Activated T-cell treated with anti-CD3 and anti-CD28 coated beads, Interleukin-2, amount 50 U/mL, for 24 hours (primary cell): Measurements from ENCODE around the gene OLFML2A.

Source experiments
- DNase-seq: peaks from one replicate; pipeline ENCODE4 v3.0.0-alpha.2; 2020
- H3K27ac Mint-ChIP-seq: 2 replicates; pipeline ENCODE4 v1.8.0; 2020; ENCODE audit warnings: mild to moderate bottlenecking, mixed read lengths
- H3K27me3 Mint-ChIP-seq: 2 replicates; pipeline ENCODE4 v1.8.0; 2020; ENCODE audit warnings: mixed read lengths
- H3K36me3 Mint-ChIP-seq: 2 replicates; pipeline ENCODE4 v1.8.0; 2020; ENCODE audit warnings: low read depth, mixed read lengths
- H3K4me1 Mint-ChIP-seq: 2 replicates; pipeline ENCODE4 v1.8.0; 2020; ENCODE audit warnings: low read depth, mixed read lengths
- H3K4me3 Mint-ChIP-seq: 2 replicates; pipeline ENCODE4 v1.8.0; 2020; ENCODE audit warnings: mild to moderate bottlenecking, moderate library complexity, mixed read lengths
- H3K9me3 Mint-ChIP-seq: 2 replicates; pipeline ENCODE4 v1.8.0; 2020; ENCODE audit warnings: mixed read lengths

OLFML2A gene

DNA sequence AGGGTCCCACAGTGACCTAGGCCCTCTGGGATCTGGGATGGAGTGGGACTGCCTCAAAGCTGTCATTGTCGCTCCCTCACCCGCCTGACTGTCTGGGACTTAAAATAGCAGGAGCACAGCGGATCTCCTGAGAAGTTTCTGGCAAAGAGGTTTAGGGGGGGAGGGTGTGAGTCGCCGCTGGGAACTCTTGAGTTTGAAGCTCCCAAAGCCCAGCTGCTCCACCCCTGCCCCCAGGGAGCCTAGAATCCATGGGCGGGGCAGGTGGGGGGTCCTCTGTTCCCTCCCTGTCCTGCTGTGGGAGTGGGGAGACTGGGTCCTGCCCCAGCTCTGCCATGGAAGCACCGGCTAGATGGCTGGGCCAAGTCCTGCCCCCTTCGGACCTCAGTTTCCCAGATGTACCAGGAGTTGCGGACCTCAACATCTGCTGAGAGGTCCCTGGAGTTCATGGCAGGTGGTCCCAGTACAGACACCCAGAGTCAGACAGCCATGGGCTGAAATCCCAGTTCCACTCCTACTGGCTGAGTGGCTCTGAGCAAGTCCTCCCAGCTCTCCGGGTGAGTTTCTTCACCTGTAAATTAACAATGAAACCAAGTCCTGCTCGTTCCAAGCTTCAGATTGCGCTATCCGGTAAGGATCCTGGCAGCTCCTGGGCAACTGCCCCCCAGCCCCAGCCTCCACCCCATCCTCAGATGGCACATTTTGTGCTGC is 75.3 kb downstream of the OLFML2A start:
- Mint-ChIP-seq H3K9me3 (no peaks in the 10 kb centered on the region), H3K36me3 (peaks cover 9% of the 10 kb centered on the region), H3K27ac (peak overlapping the region; percentile 77), H3K4me1 (peaks cover 20% of the 10 kb centered on the region), H3K4me3 (no peak overlapping the region), H3K27me3 (peaks cover 14% of the 10 kb centered on the region)
- peak; percentile 43 for DNase-seq

DNA sequence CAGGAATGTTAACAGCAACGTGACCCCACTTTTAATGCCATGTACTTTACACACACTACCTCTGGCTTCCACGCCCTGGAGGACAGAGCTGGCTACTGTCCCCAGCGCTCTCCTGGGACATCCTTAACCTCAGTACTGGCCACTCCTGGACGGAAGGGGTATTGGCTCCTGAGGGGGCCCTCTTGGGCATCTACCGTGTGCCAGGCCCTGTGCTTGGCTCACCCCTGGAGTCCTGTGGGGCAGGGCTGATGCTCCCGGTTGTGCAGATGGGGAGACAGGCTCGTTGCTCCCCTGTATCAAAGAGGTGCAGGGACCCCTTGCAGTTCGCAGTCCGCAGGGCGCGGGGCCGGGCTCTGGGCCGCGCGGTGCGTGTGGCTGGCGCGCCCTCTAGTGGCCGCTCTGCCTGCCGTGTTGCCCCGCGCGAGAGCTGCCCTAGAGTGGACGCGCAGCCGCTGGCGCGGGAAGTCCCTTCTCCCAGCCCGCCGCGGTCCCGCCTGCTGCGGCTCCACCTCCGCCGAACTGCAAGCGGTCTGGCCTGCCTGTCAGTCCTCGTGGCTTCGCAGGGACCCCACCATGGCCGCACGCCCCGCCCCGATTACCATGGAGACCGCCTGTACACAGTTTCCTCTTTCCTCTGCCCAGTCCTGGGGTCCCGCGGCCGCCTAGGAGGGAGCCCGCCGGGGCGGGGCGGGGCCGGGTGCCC is 76.0 kb downstream of the OLFML2A start, which contains the start of gene WDR38:
Gene WDR38 (plus strand): TSS at position 632 of the 703 bp plus-strand sequence. CDS start 72 bp downstream, outside the sequence.
- Mint-ChIP-seq H3K27ac (peak within 1 kb of the TSS; percentile 77), H3K4me1 (peaks cover 27% of the 10 kb centered on the region), H3K9me3 (no peaks in the 10 kb centered on the region), H3K36me3 (peaks cover 16% of the 10 kb centered on the region), H3K4me3 (peak within 1 kb of the TSS; percentile 68), H3K27me3 (peaks cover 10% of the 10 kb centered on the region)
- peak; percentile 88 for DNase-seq

DNA sequence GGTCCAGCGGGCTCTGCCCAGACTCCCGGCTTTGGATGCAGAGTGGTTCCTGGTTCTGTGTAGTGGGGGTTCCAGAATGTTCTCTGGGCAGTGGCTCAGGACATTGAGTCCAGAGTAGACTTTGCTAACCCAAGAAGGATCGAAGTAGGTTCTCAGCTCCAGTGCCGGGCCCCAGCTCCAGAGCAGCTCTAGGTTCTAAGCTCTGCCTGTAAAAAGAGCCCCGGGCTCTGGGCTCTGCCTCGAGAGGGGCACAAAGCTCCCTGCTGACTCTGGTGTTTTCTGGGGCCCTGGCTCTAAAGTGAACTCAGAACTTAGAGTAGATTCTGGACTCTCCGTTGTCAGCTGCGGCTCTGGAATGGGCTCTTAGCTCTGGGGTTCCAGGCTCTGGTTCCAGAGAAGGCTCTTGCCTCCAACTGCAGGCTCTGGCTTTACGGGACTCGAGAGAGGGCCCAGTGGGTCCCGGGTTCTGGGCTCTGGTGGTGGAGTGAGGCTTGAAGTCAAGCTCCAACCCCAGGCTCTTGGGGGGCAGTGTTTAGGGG is 76.7 kb downstream of the OLFML2A start:
- no peaks in the 10 kb centered on the region for H3K9me3 Mint-ChIP-seq
- peak overlapping the region; percentile 68 for H3K4me3 Mint-ChIP-seq
- H3K27me3 Mint-ChIP-seq: peaks cover 10% of the 10 kb centered on the region
- peaks cover 34% of the 10 kb centered on the region for H3K4me1 Mint-ChIP-seq
- peaks cover 23% of the 10 kb centered on the region for H3K36me3 Mint-ChIP-seq
- DNase-seq: no peak
- H3K27ac Mint-ChIP-seq: peak overlapping the region; percentile 77

DNA sequence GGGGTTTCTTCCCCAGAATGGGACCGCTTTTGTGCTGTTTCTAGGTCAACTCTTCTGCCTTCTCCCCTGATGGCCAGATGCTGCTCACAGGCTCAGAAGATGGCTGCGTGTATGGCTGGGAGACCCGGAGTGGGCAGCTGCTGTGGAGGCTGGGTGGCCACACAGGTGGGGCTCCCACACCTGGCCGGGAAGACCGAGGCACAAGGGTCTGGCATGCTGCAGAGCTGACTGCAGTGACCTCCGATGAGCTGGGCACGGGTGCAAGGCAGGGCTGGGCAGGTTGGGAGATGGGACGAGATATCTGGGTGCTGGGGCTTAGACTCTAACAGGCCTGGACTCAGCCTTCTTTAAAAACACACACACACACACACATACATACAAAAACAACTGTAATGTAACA is 77.2 kb downstream of the OLFML2A start:
- H3K27me3 Mint-ChIP-seq: peaks cover 10% of the 10 kb centered on the region
- no peak overlapping the region for H3K4me3 Mint-ChIP-seq
- DNase-seq: no peak
- peaks cover 28% of the 10 kb centered on the region for H3K36me3 Mint-ChIP-seq
- H3K4me1 Mint-ChIP-seq: peaks cover 39% of the 10 kb centered on the region
- H3K9me3 Mint-ChIP-seq: no peaks in the 10 kb centered on the region
- peak overlapping the region; percentile 77 for H3K27ac Mint-ChIP-seq

DNA sequence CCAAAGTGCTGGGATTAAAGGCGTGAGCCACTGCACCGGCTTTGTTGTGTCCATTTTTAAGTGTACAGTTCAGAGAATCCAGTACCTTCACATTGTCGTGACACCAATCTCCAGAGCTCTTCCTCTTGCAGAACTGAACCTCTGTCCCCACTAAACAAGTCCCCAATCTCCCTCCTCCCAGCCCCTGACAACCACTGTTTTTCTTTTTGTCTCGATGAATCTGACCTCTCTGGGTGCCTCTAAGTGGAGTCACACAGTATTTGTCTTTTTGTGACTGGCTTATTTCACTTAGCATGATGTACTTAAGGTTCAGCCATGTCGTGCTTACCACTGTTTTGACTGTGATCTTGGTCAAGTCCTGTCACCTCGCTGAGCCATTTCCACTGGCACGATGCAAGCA is 77.9 kb downstream of the OLFML2A start:
- DNase-seq: no peak
- H3K4me1 Mint-ChIP-seq: peaks cover 46% of the 10 kb centered on the region
- H3K4me3 Mint-ChIP-seq: no peak overlapping the region

DNA sequence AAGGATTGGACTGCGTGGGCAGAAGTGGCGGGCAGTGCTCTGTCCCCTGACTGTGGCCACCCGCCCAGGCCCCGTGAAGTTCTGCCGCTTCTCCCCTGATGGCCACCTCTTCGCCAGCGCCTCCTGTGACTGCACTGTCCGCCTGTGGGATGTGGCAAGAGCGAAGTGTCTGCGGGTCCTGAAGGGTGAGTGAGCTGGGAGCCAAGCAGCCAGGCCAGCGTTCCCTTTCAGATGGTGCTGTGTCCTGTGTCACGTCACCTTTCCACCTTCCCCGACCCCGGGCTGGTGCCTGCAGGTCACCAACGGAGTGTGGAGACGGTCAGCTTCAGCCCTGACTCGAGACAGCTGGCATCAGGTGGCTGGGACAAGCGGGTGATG is 78.6 kb downstream of the OLFML2A start:
- H3K36me3 Mint-ChIP-seq: peaks cover 42% of the 10 kb centered on the region
- no peak for DNase-seq
- H3K4me1 Mint-ChIP-seq: peaks cover 53% of the 10 kb centered on the region
- H3K27me3 Mint-ChIP-seq: peaks cover 10% of the 10 kb centered on the region
- H3K27ac Mint-ChIP-seq: peak overlapping the region; percentile 51
- H3K9me3 Mint-ChIP-seq: no peaks in the 10 kb centered on the region
- no peak overlapping the region for H3K4me3 Mint-ChIP-seq

More for the DNA sequence above, 77.9 kb downstream of the OLFML2A start:
- H3K27me3 Mint-ChIP-seq: peaks cover 10% of the 10 kb centered on the region
- peak overlapping the region; percentile 16 for H3K27ac Mint-ChIP-seq
- peaks cover 34% of the 10 kb centered on the region for H3K36me3 Mint-ChIP-seq
- no peaks in the 10 kb centered on the region for H3K9me3 Mint-ChIP-seq

DNA sequence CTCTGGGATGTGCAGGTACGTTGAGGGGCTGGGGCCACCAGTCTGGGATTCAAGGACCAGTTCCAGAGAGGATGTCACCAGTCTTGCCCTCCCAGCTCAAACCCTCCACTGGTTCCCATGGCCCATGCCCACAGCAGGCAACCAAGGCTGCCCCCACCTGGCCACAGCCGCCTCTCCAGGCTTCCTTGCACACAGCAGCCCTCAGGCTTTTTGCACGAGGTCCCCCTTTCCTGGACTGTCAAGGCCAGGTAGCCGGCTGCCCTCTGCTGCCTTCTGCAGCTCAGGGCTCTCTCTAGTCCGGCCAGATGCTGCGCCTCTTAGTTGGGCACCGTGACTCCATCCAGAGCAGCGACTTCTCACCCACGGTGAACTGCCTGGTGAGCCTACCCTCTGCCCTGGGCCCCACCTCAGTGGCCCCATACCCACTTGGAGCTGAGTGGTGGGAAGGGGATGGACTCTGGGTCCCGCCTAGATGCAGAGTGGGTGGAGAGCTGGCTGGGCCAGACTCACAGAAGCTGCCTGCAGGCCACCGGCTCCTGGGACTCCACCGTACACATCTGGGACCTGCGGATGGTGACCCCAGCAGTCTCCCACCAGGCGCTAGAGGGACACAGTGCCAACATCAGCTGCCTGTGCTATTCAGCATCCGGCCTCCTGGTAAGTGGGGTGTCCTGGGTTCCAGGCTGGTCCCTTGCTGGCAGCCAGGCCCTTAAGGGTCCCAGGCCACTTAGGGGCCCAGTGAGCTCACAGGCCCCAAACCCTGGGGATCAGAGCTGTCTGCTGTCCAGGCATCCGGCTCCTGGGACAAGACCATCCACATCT is 79.2 kb downstream of the OLFML2A start:
- H3K4me3 Mint-ChIP-seq: no peak overlapping the region
- H3K36me3 Mint-ChIP-seq: peaks cover 48% of the 10 kb centered on the region
- peaks cover 54% of the 10 kb centered on the region for H3K4me1 Mint-ChIP-seq
- H3K9me3 Mint-ChIP-seq: no peaks in the 10 kb centered on the region
- DNase-seq: peak; percentile 60
- H3K27ac Mint-ChIP-seq: peak overlapping the region; percentile 98
- H3K27me3 Mint-ChIP-seq: peaks cover 7% of the 10 kb centered on the region

DNA sequence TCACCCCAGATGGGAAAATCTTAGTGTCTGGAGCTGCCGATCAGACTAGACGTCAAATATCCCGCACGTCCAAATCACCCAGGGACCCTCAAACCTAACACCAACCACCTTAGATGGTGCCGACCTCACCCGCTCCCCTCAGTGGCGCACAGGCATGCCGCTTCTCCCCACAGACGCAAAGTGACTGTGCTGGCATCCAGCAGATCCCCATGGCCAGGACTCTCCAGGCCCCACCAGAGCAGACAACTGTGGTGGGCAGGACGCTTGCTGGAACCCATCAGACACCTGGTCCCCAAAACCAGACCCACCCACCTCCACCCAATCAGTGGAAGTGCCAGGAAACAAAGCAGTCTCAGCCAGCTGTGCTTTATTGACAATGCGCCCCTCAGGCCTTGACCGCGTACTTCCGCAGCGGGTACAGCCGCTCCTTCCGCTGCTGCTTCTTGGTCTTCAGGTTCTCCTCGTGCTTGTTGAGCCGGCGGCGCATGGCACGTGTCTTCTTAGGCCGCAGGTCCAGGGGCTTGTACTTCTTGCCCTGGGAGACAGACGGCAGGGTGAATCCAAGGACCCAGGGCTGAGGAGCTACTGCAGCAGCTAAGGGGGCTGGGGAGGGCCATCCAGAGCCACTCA is 80.7 kb downstream of the OLFML2A start:
- peaks cover 58% of the 10 kb centered on the region for H3K36me3 Mint-ChIP-seq

DNA sequence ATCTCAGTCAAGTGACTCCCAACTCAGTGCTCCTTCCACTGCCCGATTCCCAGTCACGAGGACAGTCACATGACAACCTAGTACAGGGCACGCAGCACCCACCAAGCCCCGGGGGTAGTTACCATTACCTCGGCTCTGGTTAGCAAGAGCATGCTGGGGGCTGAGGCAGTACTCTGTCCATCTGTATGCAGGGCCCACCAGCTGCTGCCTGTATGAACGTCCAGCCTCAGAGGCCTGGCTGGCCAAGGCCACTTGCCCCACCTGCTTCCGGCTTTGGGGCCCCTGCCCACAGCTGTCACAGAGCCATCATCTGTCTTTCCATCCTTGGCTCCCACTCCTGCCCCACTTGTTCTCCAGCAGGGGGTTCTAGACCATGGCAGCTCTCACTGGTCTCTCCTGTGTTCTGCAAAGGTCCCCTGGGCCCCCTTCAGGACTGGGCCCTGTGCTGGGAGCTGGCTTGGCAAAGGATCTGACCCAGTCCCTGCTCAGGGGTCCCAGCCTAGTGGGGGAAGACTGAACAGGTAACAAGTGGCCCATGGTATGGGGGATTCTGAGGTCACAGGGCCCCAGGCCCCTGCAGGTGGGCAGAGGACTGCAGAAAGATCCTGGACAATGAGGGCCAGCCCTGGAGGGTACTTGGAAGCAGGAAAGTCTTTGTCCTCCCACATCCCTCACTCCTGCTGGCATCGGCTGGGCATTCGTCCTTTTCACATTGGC is 81.6 kb downstream of the OLFML2A start:
- Mint-ChIP-seq H3K36me3 (peaks cover 58% of the 10 kb centered on the region), H3K4me1 (peaks cover 50% of the 10 kb centered on the region), H3K4me3 (peak overlapping the region; percentile 92), H3K27ac (peak overlapping the region; percentile 98), H3K27me3 (no peaks in the 10 kb centered on the region), H3K9me3 (no peaks in the 10 kb centered on the region)
- DNase-seq: no peak

More for the DNA sequence above, 80.7 kb downstream of the OLFML2A start:
- Mint-ChIP-seq H3K27ac (peak overlapping the region; percentile 98), H3K4me1 (peaks cover 53% of the 10 kb centered on the region), H3K27me3 (peaks cover 2% of the 10 kb centered on the region), H3K9me3 (no peaks in the 10 kb centered on the region), H3K4me3 (peak overlapping the region; percentile 92)
- no peak for DNase-seq

DNA sequence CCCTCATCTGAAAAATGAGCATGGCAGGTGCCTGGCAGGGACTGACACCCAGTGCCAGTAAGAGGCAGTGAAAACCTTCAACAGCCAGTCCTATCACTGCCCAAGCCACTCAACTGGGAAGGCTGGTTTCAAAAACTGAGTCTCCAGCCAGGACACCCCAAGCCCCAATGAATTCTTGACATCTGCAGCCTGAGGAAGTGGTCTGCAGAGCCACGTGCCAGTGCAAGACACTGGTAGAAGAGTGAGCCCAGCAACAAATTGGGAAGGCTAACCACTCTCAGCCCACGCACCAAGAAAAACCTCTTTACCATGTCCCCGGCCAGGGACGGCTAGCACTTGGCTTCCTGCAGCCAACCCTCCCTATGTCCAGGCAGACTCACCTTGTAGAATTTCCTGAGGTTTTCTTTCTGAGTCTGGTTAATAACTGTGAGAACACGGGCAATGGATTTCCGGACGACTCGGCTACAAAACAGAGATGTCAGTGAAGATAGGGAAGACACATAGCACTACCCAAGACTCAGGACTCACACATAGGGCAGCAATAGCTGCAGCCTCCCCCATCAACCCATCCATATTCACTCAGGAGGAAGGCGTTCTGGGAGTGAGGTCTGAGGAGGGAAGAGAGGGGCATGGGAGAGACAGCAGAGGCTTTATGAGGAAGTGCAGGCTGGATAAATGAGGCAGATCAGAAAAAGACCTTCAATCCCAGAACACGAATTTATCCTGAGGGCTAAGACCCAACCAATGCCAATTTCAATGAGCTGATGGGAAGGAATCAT is 83.1 kb downstream of the OLFML2A start:
- peak overlapping the region; percentile 92 for H3K4me3 Mint-ChIP-seq
- H3K27ac Mint-ChIP-seq: peak overlapping the region; percentile 98
- H3K4me1 Mint-ChIP-seq: peaks cover 50% of the 10 kb centered on the region
- peaks cover 61% of the 10 kb centered on the region for H3K36me3 Mint-ChIP-seq
- no peaks in the 10 kb centered on the region for H3K9me3 Mint-ChIP-seq
- no peaks in the 10 kb centered on the region for H3K27me3 Mint-ChIP-seq
- DNase-seq: no peak

DNA sequence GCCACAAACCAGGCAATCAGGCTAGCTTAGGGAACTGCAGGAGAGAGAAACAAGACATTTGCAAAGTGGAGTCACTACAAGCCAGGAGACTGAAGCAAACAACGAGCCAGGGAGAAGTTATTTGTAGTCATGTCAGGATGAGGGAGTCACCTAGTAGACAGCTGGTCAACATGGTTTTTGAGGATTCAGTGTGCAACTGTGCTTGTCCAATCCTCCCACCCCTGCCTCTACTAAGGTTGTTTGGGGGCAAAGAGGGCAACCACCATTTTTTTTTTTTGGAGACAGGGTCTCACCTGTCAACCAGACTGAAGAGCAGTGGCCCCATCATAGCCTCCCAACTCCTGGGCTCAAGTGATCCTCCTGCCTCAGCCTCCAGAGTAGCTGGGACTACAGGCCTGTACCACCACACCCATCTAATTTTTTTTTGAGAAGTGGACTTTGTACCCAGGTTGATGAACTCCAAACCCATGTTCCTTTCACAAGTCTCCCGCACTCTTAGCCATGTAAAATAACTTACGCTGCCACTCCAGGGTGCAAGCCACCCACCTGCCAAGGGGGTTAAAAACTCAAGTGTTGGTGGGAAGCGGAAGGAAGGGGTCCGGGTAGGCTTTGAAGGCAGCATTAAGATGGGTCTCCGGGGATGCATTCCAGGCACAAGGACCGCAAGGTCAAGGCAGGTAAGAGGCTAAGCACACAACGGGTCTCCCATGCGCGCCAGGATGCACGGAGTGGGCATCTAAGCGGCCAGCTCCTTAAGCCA is 83.8 kb downstream of the OLFML2A start:
- no peaks in the 10 kb centered on the region for H3K9me3 Mint-ChIP-seq
- peaks cover 61% of the 10 kb centered on the region for H3K36me3 Mint-ChIP-seq
- peak overlapping the region; percentile 92 for H3K4me3 Mint-ChIP-seq
- no peak for DNase-seq
- H3K4me1 Mint-ChIP-seq: peaks cover 50% of the 10 kb centered on the region
- peak overlapping the region; percentile 98 for H3K27ac Mint-ChIP-seq
- no peaks in the 10 kb centered on the region for H3K27me3 Mint-ChIP-seq
